ENCODE results near the gene TMEM242.
"Not testable (repeated sequence)": the region's sequence is repeated elsewhere in the genome, so short reads cannot be mapped to it uniquely, and the experiment has no call there.

The TMEM242 gene

DNA sequence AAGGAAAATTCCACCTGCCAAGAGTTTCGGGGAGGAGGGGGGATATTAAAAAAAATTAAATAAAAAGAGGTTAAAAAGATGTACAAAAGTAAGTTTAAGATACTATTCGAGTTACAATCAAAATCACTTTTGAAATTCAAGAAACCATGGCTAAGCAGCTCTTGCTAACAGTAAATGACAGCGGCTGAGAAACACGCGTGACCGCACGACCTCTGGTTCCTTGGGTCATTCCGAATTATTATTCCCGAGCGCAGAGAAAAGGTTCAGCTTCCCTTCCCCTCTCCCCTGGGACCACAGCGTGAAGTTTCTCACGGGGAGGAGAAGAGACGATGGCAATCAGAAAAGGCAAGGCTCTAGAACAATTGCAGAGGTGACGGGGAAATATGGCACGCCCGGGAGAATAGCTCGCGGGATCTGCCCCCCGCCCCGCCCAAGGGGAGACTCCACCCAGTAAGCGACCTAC, 496 bp downstream of the TMEM242 start:
- peak overlapping the region; percentile 90; the same call in 1 of the 2 replicates for H3K9ac ChIP-seq (ENCODE audit: low read depth, low read length)
- no peak overlapping the region for H3K27ac ChIP-seq (ENCODE audit: low read length)
- peaks cover 3% of the 10 kb centered on the region; the same call in 1 of the 2 replicates for H3K4me1 ChIP-seq (ENCODE audit: insufficient read depth, low read length)
- peak overlapping the region; percentile 99 for H3K4me3 ChIP-seq (ENCODE audit: low read length)
- H3K27me3 ChIP-seq (ENCODE audit: insufficient read depth, low read length): peaks cover 12% of the 10 kb centered on the region
- H3K36me3 ChIP-seq (ENCODE audit: insufficient read depth, low read depth, low read length): peaks cover 25% of the 10 kb centered on the region
- H3K9me3 ChIP-seq (ENCODE audit: insufficient read depth, low read depth, low read length): no peaks in the 10 kb centered on the region

DNA sequence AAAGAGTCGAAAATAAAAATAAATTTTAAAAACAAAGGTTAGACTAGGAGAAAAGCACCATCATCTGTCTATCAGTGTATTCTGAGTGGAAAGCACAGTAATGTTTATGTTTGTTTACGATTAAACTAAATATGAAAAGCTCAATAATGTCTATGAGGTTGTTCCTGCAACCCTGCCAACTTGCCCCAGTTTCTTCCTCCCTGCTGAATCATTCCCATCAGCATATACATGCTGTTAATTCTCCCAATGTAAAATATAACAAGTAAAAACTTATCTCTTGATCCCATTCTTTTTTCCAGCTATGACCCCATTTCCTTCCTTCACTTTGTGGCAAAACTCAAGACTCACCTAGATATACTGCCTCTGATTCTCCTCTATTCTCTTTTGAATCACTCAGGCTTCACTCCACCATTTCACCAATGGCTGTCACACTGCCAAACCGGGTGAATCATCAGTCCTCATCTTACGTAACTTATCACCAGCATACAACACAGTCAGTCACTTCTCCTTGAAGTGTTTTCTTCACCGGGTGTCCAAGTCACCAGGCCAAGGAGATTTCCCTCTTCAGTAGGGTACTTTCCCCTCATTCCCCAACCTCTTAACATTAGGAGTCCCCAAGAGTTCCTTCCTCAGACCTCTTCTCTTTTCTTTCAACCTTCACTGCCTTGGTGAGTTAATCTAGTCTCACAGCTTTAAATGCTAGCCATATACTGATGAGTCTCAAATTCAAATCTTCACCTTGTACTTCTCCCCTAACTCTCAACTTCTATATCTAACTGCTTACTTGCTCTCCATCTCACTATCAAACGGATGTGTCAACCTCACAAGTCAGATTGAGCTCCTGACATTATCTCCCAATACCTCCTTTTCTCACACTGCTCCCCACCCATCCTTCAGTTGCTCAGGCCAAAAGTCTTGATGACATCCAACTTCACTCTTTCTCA, 6.2 kb downstream of the TMEM242 start:
- Histone ChIP-seq H3K27ac (ENCODE audit: low read length) (no peak overlapping the region), H3K36me3 (ENCODE audit: insufficient read depth, low read depth, low read length) (peaks cover 71% of the 10 kb centered on the region), H3K4me1 (ENCODE audit: insufficient read depth, low read length) (no peaks in the 10 kb centered on the region), H3K27me3 (ENCODE audit: insufficient read depth, low read length) (no peaks in the 10 kb centered on the region), H3K9ac (ENCODE audit: low read depth, low read length) (no peak overlapping the region), H3K4me3 (ENCODE audit: low read length) (no peak overlapping the region), H3K9me3 (ENCODE audit: insufficient read depth, low read depth, low read length) (no peaks in the 10 kb centered on the region)

DNA sequence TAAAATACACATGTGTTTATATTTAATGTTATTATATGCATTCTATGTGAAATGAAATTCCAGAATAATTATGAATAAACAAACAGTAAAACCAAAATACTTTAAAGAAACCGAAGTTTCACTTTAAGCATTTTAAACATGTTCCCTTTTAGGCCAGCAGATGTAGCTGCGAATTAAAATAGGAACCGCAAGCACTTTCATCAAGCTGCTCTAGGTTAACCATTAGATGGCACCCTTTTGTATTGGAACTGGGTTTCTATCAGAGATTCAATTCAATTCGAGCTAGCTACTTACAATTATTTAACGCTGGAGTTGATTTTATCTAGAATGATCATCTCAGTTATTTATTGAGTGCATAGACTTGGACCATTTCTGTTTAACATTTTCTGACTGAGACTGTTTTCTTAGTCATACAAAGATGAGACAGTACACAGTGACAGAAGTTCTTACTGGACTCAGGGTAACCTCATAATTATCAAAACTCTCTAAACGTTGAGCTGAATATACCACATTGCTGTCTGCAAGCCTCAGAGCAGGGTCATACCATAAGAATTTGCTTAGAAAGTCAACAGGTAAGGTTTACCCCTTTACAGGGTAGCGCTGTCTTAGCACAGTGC, 8.5 kb downstream of the TMEM242 start:
- Histone ChIP-seq H3K27me3 (ENCODE audit: insufficient read depth, low read length) (no peaks in the 10 kb centered on the region), H3K4me3 (ENCODE audit: low read length) (no peak overlapping the region), H3K27ac (ENCODE audit: low read length) (no peak overlapping the region), H3K9ac (ENCODE audit: low read depth, low read length) (no peak overlapping the region), H3K36me3 (ENCODE audit: insufficient read depth, low read depth, low read length) (peaks cover 72% of the 10 kb centered on the region), H3K9me3 (ENCODE audit: insufficient read depth, low read depth, low read length) (no peaks in the 10 kb centered on the region), H3K4me1 (ENCODE audit: insufficient read depth, low read length) (no peaks in the 10 kb centered on the region)

DNA sequence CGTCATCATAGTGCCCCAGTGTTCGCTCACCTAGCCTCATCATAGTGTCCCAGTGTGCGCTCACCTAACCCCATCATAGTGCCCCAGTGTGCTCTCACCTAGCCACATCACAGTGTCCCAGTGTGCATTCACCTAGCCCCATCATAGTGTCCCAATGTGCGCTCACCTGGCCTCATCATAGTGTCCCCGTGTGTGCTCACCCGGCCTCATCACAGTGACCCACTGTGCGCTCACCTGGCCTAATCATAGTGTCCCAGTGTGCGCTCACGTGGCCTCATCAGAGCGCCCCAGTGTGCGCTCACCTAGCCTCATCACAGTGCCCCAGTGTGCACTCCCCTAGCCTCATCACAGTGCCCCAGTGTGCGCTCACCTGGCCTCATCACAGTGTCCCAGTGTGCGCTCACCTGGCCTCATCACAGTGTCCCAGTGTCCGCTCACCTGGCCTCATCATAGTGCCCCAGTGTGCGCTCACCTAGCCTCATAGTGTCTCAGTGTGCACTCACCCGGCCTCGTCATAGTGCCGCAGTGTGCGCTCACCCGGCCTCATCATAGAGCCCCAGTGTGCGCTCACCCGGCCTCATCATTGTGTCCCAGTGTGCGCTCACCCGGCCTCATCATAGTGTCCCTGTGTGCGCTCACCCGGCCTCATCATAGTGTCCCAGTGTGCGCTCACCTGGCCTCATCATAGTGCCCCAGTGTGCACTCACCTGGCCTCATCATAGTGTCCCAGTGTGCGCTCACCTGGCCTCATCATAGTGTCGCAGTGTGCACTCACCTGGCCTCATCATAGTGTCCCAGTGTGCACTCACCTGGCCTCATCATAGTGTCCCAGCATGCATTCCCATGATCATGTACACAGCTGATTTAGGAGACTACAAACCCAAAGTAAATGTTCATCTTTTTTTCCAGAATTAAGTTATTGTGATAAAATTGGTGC, 9.5 kb downstream of the TMEM242 start:
- Histone ChIP-seq H3K27ac (ENCODE audit: low read length) (no peak overlapping the region), H3K4me3 (ENCODE audit: low read length) (no peak overlapping the region), H3K27me3 (ENCODE audit: insufficient read depth, low read length) (no peaks in the 10 kb centered on the region), H3K9me3 (ENCODE audit: insufficient read depth, low read depth, low read length) (no peaks in the 10 kb centered on the region), H3K36me3 (ENCODE audit: insufficient read depth, low read depth, low read length) (peaks cover 63% of the 10 kb centered on the region), H3K4me1 (ENCODE audit: insufficient read depth, low read length) (no peaks in the 10 kb centered on the region), H3K9ac (ENCODE audit: low read depth, low read length) (no peak overlapping the region)

DNA sequence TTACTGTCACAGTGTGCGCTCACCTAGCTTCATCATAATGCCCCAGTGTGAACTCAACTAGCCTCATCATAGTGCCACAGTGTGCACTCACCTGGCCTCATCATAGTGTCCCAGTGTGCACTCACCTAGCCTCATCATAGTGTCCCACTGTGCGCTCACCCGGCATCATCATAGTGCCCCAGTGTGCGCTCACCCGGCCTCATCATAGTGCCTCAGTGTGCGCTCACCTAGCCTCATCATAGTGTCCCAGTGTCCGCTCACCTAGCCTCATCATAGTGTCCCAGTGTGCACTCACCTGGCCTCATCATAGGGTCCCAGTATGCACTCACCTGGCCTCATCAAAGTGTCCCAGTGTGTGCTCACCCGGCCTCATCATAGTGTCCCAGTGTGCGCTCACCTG, 10.6 kb downstream of the TMEM242 start:
- no peaks in the 10 kb centered on the region for H3K9me3 ChIP-seq (ENCODE audit: insufficient read depth, low read depth, low read length)
- no peak overlapping the region for H3K9ac ChIP-seq (ENCODE audit: low read depth, low read length)
- H3K36me3 ChIP-seq (ENCODE audit: insufficient read depth, low read depth, low read length): peaks cover 54% of the 10 kb centered on the region
- no peak overlapping the region for H3K27ac ChIP-seq (ENCODE audit: low read length)
- H3K4me1 ChIP-seq (ENCODE audit: insufficient read depth, low read length): no peaks in the 10 kb centered on the region
- no peak overlapping the region for H3K4me3 ChIP-seq (ENCODE audit: low read length)
- H3K27me3 ChIP-seq (ENCODE audit: insufficient read depth, low read length): no peaks in the 10 kb centered on the region

DNA sequence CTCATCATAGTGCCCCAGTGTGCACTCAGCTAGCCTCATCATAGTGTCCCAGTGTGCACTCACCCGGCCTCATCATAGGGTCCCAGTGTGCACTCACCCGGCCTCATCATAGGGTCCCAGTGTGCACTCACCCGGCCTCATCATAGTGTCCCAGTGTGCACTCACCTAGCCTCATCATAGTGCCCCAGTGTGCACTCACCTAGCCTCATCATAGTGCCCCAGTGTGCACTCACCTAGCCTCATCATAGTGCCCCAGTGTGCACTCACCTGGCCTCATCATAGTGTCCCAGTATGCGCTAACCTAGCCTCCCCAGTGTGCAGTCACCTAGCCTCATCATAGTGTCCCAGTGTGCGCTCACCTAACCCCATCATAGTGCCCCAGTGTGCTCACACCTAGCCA, 12.6 kb downstream of the TMEM242 start:
- not testable (repeated sequence) for H3K4me3 ChIP-seq (ENCODE audit: low read length)

DNA sequence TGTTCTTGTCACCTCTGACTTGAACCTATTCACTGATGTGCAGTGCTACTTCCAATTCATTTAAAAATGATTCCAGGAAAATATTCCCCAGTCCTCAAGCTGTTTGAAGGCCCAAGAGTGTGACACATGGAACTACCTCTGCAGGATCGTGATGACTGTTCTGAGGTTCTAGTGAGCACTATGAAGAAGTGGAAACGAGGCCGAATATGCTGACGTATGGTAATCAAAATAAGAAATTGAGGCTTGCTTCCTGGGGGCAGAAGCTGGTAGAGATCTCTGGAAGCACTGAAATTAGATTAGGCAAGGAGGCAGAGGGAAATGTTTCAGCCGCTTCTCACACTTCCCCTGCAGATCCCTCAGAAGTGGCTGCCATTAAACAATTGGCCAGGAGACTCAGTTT, 15.7 kb downstream of the TMEM242 start:
- Histone ChIP-seq H3K27ac (ENCODE audit: low read length) (no peak overlapping the region), H3K4me3 (ENCODE audit: low read length) (no peak overlapping the region)

More for the DNA sequence above, 12.6 kb downstream of the TMEM242 start:
- not testable (repeated sequence) for H3K4me1 ChIP-seq (ENCODE audit: insufficient read depth, low read length); H3K9me3 ChIP-seq (ENCODE audit: insufficient read depth, low read depth, low read length); H3K9ac ChIP-seq (ENCODE audit: low read depth, low read length); H3K27ac ChIP-seq (ENCODE audit: low read length); H3K27me3 ChIP-seq (ENCODE audit: insufficient read depth, low read length)
- peaks cover 33% of the 10 kb centered on the region for H3K36me3 ChIP-seq (ENCODE audit: insufficient read depth, low read depth, low read length)

DNA sequence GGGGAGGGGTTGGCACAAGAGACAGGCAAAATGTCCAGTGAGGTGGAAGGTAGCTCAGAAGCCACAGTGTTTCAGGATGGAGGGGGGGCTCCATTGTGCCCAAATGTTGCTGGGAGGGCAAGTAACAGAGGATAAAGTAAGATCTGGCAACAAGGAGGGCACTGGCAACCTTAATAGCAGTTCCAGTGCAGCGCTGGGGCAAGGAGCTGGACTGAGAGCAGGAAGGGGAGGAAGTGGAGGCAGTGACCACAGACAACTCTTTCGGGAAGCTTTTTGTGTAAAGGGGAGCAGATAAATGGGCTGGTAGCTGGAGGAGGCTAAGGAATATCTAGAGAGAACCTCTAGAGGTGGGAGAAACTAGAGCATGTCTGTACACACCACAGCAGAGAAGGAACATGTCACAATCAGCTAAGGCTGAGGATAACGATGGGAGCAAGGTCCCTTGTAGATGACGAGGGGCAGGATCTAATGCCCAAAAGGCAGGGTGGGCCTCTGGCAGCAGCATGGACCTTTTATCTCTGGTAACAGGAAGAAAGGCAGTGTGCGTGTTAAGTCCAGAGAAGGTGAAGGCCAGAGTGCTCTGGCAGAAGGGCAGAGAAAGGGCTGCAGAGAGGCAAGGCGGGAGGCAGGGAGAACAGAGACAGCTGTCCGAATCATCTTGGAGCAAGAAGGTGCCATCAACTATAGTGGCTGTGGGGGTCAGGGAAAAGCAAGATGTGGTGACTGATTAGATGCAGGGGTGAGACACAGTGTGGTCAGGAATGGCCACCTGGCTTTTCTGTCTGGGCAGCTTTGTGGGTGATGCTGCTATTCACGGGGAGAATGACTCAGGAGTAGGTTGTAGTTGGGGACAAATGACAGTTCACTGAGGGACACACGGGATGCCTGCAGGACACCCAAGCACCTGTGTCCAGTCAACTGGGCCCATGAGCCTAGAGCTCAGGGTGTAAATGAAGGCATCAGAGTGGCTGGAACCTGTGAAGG, 17.4 kb downstream of the TMEM242 start:
- no peaks in the 10 kb centered on the region for H3K27me3 ChIP-seq (ENCODE audit: insufficient read depth, low read length)
- no peaks in the 10 kb centered on the region for H3K9me3 ChIP-seq (ENCODE audit: insufficient read depth, low read depth, low read length)
- no peak overlapping the region for H3K27ac ChIP-seq (ENCODE audit: low read length)
- H3K4me1 ChIP-seq (ENCODE audit: insufficient read depth, low read length): peaks cover 23% of the 10 kb centered on the region; the same call in 1 of the 2 replicates
- H3K4me3 ChIP-seq (ENCODE audit: low read length): no peak overlapping the region
- H3K9ac ChIP-seq (ENCODE audit: low read depth, low read length): no peak overlapping the region
- H3K36me3 ChIP-seq (ENCODE audit: insufficient read depth, low read depth, low read length): peaks cover 6% of the 10 kb centered on the region; the same call in 1 of the 2 replicates

More for the DNA sequence above, 15.7 kb downstream of the TMEM242 start:
- H3K9ac ChIP-seq (ENCODE audit: low read depth, low read length): no peak overlapping the region
- peaks cover 13% of the 10 kb centered on the region for H3K36me3 ChIP-seq (ENCODE audit: insufficient read depth, low read depth, low read length)
- H3K4me1 ChIP-seq (ENCODE audit: insufficient read depth, low read length): peaks cover 22% of the 10 kb centered on the region; the same call in 1 of the 2 replicates
- H3K9me3 ChIP-seq (ENCODE audit: insufficient read depth, low read depth, low read length): no peaks in the 10 kb centered on the region
- no peaks in the 10 kb centered on the region for H3K27me3 ChIP-seq (ENCODE audit: insufficient read depth, low read length)

DNA sequence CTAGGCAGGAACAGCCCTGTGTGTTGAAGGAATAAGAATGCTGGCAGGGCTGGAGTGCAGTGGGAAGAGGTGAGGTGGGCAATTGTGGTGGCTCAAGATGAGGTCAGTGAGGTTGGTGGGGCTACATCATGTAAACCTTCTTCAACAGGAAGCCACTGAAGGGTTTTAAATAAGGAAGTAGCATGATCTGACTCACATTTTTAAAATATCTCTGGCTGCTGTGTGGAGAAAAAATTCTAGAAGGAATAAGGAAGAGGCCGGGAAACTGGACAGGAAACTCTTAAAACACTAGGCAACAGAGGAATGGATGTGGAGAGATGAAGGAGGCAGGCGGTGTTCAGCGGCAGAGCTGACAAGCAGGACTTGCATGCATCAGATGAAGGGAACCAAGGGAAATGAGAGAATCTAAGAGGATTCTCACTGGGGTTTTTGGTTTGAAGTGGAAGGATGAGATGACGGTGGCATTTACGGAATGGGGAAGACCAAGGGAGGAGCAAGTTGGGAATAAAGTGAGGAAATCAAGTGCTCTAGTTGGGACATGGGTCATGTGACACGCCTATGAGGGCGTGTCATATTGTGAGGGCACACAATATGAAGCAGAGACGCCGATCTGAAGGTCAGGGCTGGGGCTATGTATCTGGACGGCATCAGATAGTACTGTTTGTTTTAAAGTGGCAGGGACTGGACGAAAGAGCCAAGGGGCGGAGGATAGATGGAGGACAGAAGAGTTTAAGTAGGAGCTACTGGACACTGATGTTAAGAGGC, 18.2 kb downstream of the TMEM242 start:
- Histone ChIP-seq H3K9ac (ENCODE audit: low read depth, low read length) (no peak overlapping the region), H3K36me3 (ENCODE audit: insufficient read depth, low read depth, low read length) (no peaks in the 10 kb centered on the region), H3K4me1 (ENCODE audit: insufficient read depth, low read length) (peaks cover 23% of the 10 kb centered on the region; the same call in 1 of the 2 replicates), H3K27ac (ENCODE audit: low read length) (no peak overlapping the region), H3K4me3 (ENCODE audit: low read length) (no peak overlapping the region), H3K9me3 (ENCODE audit: insufficient read depth, low read depth, low read length) (no peaks in the 10 kb centered on the region), H3K27me3 (ENCODE audit: insufficient read depth, low read length) (no peaks in the 10 kb centered on the region)

DNA sequence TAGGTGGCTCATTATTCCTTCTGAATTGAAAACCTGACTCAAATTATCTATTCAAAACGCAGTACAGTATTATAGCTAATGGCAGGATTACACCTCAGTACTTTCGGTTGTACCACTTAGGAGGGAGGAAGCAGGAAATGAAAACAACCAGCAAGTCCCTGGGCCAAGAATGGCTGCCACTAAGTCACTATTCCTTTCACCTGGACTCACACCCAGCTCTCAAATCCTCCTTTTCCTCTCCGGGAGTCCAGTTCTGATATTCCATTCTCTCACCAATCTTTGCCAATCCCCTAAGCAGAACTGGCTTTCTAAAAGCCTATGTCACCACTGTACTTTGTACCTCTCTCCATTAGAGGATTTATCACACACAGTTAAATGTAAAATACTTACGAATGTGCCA, 20.6 kb downstream of the TMEM242 start:
- peaks cover 23% of the 10 kb centered on the region; the same call in 1 of the 2 replicates for H3K4me1 ChIP-seq (ENCODE audit: insufficient read depth, low read length)
- H3K9me3 ChIP-seq (ENCODE audit: insufficient read depth, low read depth, low read length): no peaks in the 10 kb centered on the region
- H3K27ac ChIP-seq (ENCODE audit: low read length): no peak overlapping the region
- no peak overlapping the region for H3K9ac ChIP-seq (ENCODE audit: low read depth, low read length)
- H3K4me3 ChIP-seq (ENCODE audit: low read length): no peak overlapping the region
- H3K36me3 ChIP-seq (ENCODE audit: insufficient read depth, low read depth, low read length): no peaks in the 10 kb centered on the region
- no peaks in the 10 kb centered on the region for H3K27me3 ChIP-seq (ENCODE audit: insufficient read depth, low read length)

Measured in iPS-20b (cell line).